ENCODE measurements around the gene IBTK. TPM values are rescaled to one million over a fixed set of nuclear protein-coding genes. Genes with fewer than 3 reads are reported as not detected.
"Not testable (repeated sequence)": the region's sequence is repeated elsewhere in the genome, so short reads cannot be mapped to it uniquely, and the experiment has no call there.

Gene IBTK
- total and polyA plus RNA-seq, 12 donors: 26.7 to 85.0 (median 51.3) TPM

DNA sequence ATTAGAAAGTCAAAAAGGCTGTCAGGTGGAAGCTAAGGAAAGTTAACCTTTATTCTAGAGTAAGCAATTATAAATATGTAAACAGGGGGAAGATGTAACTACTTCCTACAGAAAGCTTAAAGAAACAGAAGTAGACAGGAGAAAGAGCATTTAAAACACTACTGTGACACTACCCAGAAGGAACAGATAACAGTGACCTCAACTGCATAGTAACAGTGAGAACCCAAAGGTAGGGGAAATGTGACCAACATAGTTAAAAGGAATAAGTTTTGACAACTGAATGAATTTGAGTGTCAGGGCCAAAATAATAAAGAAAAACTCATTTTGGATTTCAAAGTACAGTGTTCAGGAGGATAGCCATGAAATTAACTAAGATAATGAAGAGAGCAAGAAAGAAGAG, 43.5 kb downstream of the IBTK start:
- Histone ChIP-seq H3K9me3 (replicated peaks in 1 of 3) (no peaks in the 10 kb centered on the region), H3K36me3 (replicated peaks in 1 of 2) (peaks cover 0 to 51% of the 10 kb centered on the region in 2 donors), H3K27ac (no peak overlapping the region), H3K4me3 (no peak overlapping the region), H3K4me1 (replicated peaks in 1 of 2) (peaks cover 0 to 17% of the 10 kb centered on the region in 2 donors), H3K27me3 (no peaks in the 10 kb centered on the region)
- no peak for TF ChIP-seq POLR2A (IDR thresholded peaks at IDR 0.05)
- TF ChIP-seq, protein P1, sequence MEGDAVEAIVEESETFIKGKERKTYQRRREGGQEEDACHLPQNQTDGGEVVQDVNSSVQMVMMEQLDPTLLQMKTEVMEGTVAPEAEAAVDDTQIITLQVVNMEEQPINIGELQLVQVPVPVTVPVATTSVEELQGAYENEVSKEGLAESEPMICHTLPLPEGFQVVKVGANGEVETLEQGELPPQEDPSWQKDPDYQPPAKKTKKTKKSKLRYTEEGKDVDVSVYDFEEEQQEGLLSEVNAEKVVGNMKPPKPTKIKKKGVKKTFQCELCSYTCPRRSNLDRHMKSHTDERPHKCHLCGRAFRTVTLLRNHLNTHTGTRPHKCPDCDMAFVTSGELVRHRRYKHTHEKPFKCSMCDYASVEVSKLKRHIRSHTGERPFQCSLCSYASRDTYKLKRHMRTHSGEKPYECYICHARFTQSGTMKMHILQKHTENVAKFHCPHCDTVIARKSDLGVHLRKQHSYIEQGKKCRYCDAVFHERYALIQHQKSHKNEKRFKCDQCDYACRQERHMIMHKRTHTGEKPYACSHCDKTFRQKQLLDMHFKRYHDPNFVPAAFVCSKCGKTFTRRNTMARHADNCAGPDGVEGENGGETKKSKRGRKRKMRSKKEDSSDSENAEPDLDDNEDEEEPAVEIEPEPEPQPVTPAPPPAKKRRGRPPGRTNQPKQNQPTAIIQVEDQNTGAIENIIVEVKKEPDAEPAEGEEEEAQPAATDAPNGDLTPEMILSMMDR (IDR thresholded peaks at IDR 0.05): no peak
- intact Hi-C loops (cut with DNase I): no loop called here
- DNase-seq: no peak

- Histone ChIP-seq H3K4me3 (no peak overlapping the region), H3K9me3 (replicated peaks in 1 of 3) (no peaks in the 10 kb centered on the region), H3K27ac (no peak overlapping the region), H3K36me3 (replicated peaks in 1 of 2) (peaks cover 0 to 75% of the 10 kb centered on the region in 2 donors), H3K4me1 (replicated peaks in 1 of 2) (peaks cover 0 to 7% of the 10 kb centered on the region in 2 donors), H3K27me3 (no peaks in the 10 kb centered on the region)
- no peak for DNase-seq
- 45 to 60% (median 51%) methylated on average over 4 of the region's 4 CpGs for WGBS, 4 donors
- intact Hi-C loops (cut with DNase I): no loop called here
- no peak for TF ChIP-seq POLR2A (IDR thresholded peaks at IDR 0.05)
- TF ChIP-seq, protein P1 (IDR thresholded peaks at IDR 0.05): no peak
Observed at GRCh38 chr6:82197784-82198183, 49.8 kb downstream of the IBTK start.

- H3K27ac ChIP-seq; H3K27me3 ChIP-seq; H3K9me3 ChIP-seq (replicated peaks in 1 of 3); DNase-seq; intact Hi-C loops (cut with DNase I); H3K4me3 ChIP-seq; H3K4me1 ChIP-seq (replicated peaks in 1 of 2): not testable (repeated sequence)
- 91 to 98% (median 96%) methylated on average over 5 of the region's 5 CpGs for WGBS, 4 donors
- peaks cover 0 to 75% of the 10 kb centered on the region in 2 donors for H3K36me3 ChIP-seq (replicated peaks in 1 of 2)
Observed at GRCh38 chr6:82197245-82197644, 50.3 kb downstream of the IBTK start.

DNA sequence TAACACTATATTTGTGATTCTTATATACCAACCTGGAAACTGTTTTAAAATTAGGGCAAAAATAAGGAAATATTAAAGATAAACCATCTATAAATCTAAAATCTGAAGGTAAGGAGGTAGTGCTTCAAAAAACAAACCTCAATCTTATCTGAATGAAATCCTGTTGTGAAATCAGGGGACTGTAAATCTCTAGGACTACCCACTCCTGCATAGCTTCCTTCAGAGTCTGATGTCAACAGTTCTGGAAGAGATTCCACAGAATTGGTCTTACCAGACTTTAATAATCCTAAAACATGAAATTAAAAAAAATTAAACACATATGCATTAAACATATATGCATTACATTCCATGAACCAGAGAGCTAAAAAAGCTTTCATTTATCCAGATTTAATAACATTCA, 51.4 kb downstream of the IBTK start:
- intact Hi-C loops (cut with DNase I): no loop called here
- Histone ChIP-seq H3K9me3 (replicated peaks in 1 of 3) (no peaks in the 10 kb centered on the region), H3K27me3 (no peaks in the 10 kb centered on the region), H3K36me3 (replicated peaks in 1 of 2) (peaks cover 0 to 72% of the 10 kb centered on the region in 2 donors), H3K4me1 (replicated peaks in 1 of 2) (peaks cover 0 to 7% of the 10 kb centered on the region in 2 donors), H3K4me3 (no peak overlapping the region), H3K27ac (no peak overlapping the region)
- no peak for DNase-seq
- no peak for TF ChIP-seq POLR2A (IDR thresholded peaks at IDR 0.05)
- TF ChIP-seq, protein P1 (IDR thresholded peaks at IDR 0.05): no peak

DNA sequence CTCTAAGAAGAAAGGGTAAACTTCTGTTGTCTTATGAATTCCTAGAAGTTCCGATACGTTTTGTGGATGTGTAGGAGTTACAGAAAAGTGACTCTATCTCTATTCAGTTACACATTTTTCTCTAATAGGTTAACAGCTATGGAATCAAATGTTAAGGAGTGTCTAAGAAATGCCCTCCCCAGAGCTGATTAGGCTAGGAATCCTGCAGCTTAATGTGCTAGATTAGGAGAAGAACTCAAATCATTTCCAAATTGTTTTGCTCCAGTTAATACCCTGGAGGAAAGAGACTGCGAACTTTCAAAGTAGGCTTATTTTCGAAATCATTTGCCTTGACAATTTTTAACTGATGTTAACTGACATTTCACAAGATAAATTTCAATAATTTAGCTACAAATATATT, 51.9 kb downstream of the IBTK start:
- H3K36me3 ChIP-seq (replicated peaks in 1 of 2): peaks cover 0 to 75% of the 10 kb centered on the region in 2 donors

More for the DNA sequence above, 51.9 kb downstream of the IBTK start:
- no peaks in the 10 kb centered on the region for H3K27me3 ChIP-seq
- no peak for DNase-seq
- 86 to 94% (median 90%) methylated on average over 4 of the region's 4 CpGs for WGBS, 4 donors
- no peaks in the 10 kb centered on the region for H3K9me3 ChIP-seq (replicated peaks in 1 of 3)
- intact Hi-C loops (cut with DNase I): no loop called here
- no peak overlapping the region for H3K27ac ChIP-seq
- H3K4me1 ChIP-seq (replicated peaks in 1 of 2): peaks cover 0 to 7% of the 10 kb centered on the region in 2 donors
- no peak for TF ChIP-seq POLR2A (IDR thresholded peaks at IDR 0.05)
- TF ChIP-seq, protein P1 (IDR thresholded peaks at IDR 0.05): no peak
- H3K4me3 ChIP-seq: no peak overlapping the region
